ENCODE data around the gene GOLGA5. TPM values are rescaled to one million over a fixed set of nuclear protein-coding genes. Genes with fewer than 3 reads are reported as not detected.
"Not testable (repeated sequence)": the region's sequence is repeated elsewhere in the genome, so short reads cannot be mapped to it uniquely, and the experiment has no call there.

The GOLGA5 gene
- total RNA-seq, 1 donor = 70.3 TPM

- TF ChIP-seq, protein P1, sequence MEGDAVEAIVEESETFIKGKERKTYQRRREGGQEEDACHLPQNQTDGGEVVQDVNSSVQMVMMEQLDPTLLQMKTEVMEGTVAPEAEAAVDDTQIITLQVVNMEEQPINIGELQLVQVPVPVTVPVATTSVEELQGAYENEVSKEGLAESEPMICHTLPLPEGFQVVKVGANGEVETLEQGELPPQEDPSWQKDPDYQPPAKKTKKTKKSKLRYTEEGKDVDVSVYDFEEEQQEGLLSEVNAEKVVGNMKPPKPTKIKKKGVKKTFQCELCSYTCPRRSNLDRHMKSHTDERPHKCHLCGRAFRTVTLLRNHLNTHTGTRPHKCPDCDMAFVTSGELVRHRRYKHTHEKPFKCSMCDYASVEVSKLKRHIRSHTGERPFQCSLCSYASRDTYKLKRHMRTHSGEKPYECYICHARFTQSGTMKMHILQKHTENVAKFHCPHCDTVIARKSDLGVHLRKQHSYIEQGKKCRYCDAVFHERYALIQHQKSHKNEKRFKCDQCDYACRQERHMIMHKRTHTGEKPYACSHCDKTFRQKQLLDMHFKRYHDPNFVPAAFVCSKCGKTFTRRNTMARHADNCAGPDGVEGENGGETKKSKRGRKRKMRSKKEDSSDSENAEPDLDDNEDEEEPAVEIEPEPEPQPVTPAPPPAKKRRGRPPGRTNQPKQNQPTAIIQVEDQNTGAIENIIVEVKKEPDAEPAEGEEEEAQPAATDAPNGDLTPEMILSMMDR (IDR thresholded peaks at IDR 0.05; ENCODE audit: insufficient read depth, low read length) = no peak
- DNase-seq (ENCODE audit: low read depth) = no peak
- H3K4me3 ChIP-seq (ENCODE audit: low read depth, low read length) = no peak overlapping the region
Measured at GRCh38 chr14:92841930-92842329, 47.8 kb downstream of the GOLGA5 start.

GRCh38 chr14:92844204-92844603 lies 50.1 kb downstream of the GOLGA5 start:
- DNase-seq (ENCODE audit: low read depth) = no peak
- no peak overlapping the region for H3K4me3 ChIP-seq (ENCODE audit: low read depth, low read length)
- TF ChIP-seq, protein P1 (IDR thresholded peaks at IDR 0.05; ENCODE audit: insufficient read depth, low read length) = no peak

DNA sequence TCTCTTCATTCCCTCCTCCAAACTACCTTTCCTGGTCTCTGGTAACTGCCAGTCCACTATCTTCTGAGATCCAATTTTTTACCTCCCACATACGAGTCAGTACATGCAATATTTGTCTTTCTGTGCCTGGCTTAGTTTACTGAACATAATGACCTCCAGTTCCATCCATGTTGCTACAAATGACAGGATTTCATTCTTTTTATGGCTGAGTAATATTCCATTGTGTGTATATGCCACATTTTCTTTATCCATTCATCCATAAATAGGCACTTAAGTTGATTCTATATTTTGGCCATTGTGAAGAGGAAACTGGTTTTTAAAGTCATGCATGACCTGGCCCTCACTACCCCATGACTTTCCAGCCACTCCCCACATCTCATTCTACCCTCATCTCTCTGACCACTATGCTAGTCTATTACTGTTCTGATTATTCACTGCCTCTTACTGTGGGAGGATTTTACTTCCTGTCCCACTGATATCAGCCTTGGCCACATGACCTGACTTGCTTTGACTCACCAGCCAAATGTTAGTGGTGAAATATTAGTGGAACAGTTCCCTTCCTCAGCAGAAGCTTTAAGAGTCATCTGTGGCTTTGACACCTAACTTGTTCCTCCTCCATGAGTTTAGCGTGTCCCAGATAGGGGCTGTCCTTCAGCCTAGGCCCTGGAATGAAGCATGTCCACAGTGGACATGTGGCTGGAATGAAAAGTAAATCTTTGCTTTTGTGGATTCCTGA lies 52.2 kb downstream of the GOLGA5 start:
- peak; percentile 69 for DNase-seq (ENCODE audit: low read depth)
- TF ChIP-seq, protein P1 (IDR thresholded peaks at IDR 0.05; ENCODE audit: insufficient read depth, low read length) = no peak
- no peak overlapping the region for H3K4me3 ChIP-seq (ENCODE audit: low read depth, low read length)

GRCh38 chr14:92847278-92847677 lies 53.2 kb downstream of the GOLGA5 start:
- H3K4me3 ChIP-seq (ENCODE audit: low read depth, low read length) = no peak overlapping the region
- TF ChIP-seq, protein P1 (IDR thresholded peaks at IDR 0.05; ENCODE audit: insufficient read depth, low read length) = no peak
- DNase-seq (ENCODE audit: low read depth) = no peak

DNA sequence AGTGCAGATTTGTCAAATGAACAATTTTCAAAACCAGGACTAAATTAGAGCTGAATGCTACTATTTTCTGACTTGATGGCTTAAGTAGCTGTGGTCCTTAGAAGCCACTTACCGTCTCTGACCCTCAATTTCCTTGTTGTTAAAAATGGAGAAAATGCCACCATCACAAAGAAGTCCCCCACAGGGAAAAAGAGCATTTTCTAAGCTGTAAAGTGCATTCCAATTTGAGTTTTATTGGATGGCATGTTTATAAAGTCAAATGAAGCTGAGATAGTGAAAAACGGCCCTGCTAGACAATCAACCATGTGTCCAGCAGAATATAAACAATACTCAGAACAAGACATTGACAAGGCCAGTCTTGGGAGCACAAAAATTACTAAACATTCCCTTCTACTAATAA lies 53.6 kb downstream of the GOLGA5 start:
- H3K4me3 ChIP-seq (ENCODE audit: low read depth, low read length) = no peak overlapping the region

GRCh38 chr14:92848887-92849286 lies 54.8 kb downstream of the GOLGA5 start:
- H3K4me3 ChIP-seq (ENCODE audit: low read depth, low read length) = no peak overlapping the region
- DNase-seq (ENCODE audit: low read depth) = no peak
- TF ChIP-seq, protein P1 (IDR thresholded peaks at IDR 0.05; ENCODE audit: insufficient read depth, low read length) = no peak

More for the DNA sequence above, 53.6 kb downstream of the GOLGA5 start:
- TF ChIP-seq, protein P1 (IDR thresholded peaks at IDR 0.05; ENCODE audit: insufficient read depth, low read length) = no peak
- no peak for DNase-seq (ENCODE audit: low read depth)

DNA sequence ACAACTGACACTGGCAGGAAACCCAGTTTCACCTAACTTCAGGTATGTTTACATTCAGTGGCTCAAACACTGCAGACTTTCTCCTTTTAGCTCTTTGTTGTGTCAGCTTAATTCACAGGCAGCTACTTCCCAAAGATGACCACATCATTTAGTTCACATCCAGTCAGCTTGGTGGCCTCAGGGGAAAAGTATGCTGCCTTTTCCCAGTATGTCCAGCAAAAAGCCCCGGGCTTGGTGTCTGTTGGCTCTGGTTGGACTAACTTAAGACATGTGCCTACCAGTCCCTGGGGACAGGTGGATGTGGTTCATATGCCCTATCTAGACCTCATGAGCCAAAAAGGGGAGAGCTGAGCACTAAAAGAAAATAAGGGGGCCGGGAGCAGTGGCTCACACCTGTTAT lies 56.4 kb downstream of the GOLGA5 start:
- no peak overlapping the region for H3K4me3 ChIP-seq (ENCODE audit: low read depth, low read length)
- no peak for DNase-seq (ENCODE audit: low read depth)
- TF ChIP-seq, protein P1 (IDR thresholded peaks at IDR 0.05; ENCODE audit: insufficient read depth, low read length) = no peak

DNA sequence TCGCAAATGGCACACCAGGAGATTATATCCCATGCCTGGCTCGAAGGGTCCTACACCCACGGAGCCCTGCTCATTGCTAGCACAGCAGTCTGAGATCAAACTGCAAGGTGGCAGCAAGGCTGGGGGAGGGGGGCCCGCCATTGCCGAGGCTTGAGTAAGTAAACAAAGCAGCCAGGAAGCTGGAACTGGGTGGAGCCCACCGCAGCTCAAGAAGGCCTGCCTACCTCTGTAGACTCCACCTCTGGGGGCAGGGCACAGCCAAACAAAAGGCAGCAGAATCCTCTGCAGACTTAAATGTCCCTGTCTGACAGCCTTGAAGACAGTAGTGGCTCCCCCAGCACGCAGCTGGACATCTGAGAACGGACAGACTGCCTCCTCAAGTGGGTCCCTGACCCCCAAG lies 59.0 kb downstream of the GOLGA5 start:
- H3K4me3 ChIP-seq (ENCODE audit: low read depth, low read length); DNase-seq (ENCODE audit: low read depth): not testable (repeated sequence)
